ENCODE data around the gene MOB2.

The MOB2 gene

GRCh38 chr11:1479678-1480118, 6.9 kb downstream of the MOB2 start:
- H3K4me2 ChIP-seq = no peak overlapping the region
- no peak overlapping the region for H3K4me3 ChIP-seq (IDR thresholded peaks at IDR 0.05; ENCODE audit: insufficient read depth, low read depth, low read length)
- H3K4me1 ChIP-seq (ENCODE audit: low read depth, poor library complexity, severe bottlenecking) = no peaks in the 10 kb centered on the region
- no peak overlapping the region for H2AFZ ChIP-seq (ENCODE audit: low read depth)
- no peak overlapping the region for H3K9ac ChIP-seq
- H4K20me1 ChIP-seq (ENCODE audit: insufficient read depth) = no peaks in the 10 kb centered on the region
- TF ChIP-seq, protein P1, sequence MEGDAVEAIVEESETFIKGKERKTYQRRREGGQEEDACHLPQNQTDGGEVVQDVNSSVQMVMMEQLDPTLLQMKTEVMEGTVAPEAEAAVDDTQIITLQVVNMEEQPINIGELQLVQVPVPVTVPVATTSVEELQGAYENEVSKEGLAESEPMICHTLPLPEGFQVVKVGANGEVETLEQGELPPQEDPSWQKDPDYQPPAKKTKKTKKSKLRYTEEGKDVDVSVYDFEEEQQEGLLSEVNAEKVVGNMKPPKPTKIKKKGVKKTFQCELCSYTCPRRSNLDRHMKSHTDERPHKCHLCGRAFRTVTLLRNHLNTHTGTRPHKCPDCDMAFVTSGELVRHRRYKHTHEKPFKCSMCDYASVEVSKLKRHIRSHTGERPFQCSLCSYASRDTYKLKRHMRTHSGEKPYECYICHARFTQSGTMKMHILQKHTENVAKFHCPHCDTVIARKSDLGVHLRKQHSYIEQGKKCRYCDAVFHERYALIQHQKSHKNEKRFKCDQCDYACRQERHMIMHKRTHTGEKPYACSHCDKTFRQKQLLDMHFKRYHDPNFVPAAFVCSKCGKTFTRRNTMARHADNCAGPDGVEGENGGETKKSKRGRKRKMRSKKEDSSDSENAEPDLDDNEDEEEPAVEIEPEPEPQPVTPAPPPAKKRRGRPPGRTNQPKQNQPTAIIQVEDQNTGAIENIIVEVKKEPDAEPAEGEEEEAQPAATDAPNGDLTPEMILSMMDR (conservative IDR thresholded peaks at IDR 0.05; ENCODE audit: low read depth, low read length) = no peak
- no peaks in the 10 kb centered on the region for H3K36me3 ChIP-seq (ENCODE audit: insufficient read depth)
- no peaks in the 10 kb centered on the region for H3K27me3 ChIP-seq (ENCODE audit: insufficient read depth, low read depth)
- no peaks in the 10 kb centered on the region for H3K79me2 ChIP-seq (ENCODE audit: insufficient read depth, low read depth)
- no peak overlapping the region for H3K27ac ChIP-seq

GRCh38 chr11:1479006-1479677, 7.4 kb downstream of the MOB2 start:
- H3K79me2 ChIP-seq (ENCODE audit: insufficient read depth, low read depth) = no peaks in the 10 kb centered on the region
- no peaks in the 10 kb centered on the region for H4K20me1 ChIP-seq (ENCODE audit: insufficient read depth)
- no peak overlapping the region for H3K9ac ChIP-seq
- no peak overlapping the region for H3K4me3 ChIP-seq (IDR thresholded peaks at IDR 0.05; ENCODE audit: insufficient read depth, low read depth, low read length)
- H3K4me2 ChIP-seq = no peak overlapping the region
- no peaks in the 10 kb centered on the region for H3K36me3 ChIP-seq (ENCODE audit: insufficient read depth)
- H3K27ac ChIP-seq = no peak overlapping the region
- H2AFZ ChIP-seq (ENCODE audit: low read depth) = no peak overlapping the region
- H3K4me1 ChIP-seq (ENCODE audit: low read depth, poor library complexity, severe bottlenecking) = no peaks in the 10 kb centered on the region
- H3K27me3 ChIP-seq (ENCODE audit: insufficient read depth, low read depth) = no peaks in the 10 kb centered on the region
- TF ChIP-seq, protein P1 (conservative IDR thresholded peaks at IDR 0.05; ENCODE audit: low read depth, low read length) = no peak

GRCh38 chr11:1478544-1478943, 8.0 kb downstream of the MOB2 start:
- no peaks in the 10 kb centered on the region for H3K4me1 ChIP-seq (ENCODE audit: low read depth, poor library complexity, severe bottlenecking)
- no peak overlapping the region for H3K9ac ChIP-seq
- H3K4me3 ChIP-seq (IDR thresholded peaks at IDR 0.05; ENCODE audit: insufficient read depth, low read depth, low read length) = no peak overlapping the region
- H4K20me1 ChIP-seq (ENCODE audit: insufficient read depth) = no peaks in the 10 kb centered on the region
- TF ChIP-seq, protein P1 (conservative IDR thresholded peaks at IDR 0.05; ENCODE audit: low read depth, low read length) = no peak
- H3K4me2 ChIP-seq = no peak overlapping the region
- no peaks in the 10 kb centered on the region for H3K79me2 ChIP-seq (ENCODE audit: insufficient read depth, low read depth)
- H3K36me3 ChIP-seq (ENCODE audit: insufficient read depth) = no peaks in the 10 kb centered on the region
- H3K27ac ChIP-seq = no peak overlapping the region
- no peaks in the 10 kb centered on the region for H3K27me3 ChIP-seq (ENCODE audit: insufficient read depth, low read depth)
- no peak overlapping the region for H2AFZ ChIP-seq (ENCODE audit: low read depth)

DNA sequence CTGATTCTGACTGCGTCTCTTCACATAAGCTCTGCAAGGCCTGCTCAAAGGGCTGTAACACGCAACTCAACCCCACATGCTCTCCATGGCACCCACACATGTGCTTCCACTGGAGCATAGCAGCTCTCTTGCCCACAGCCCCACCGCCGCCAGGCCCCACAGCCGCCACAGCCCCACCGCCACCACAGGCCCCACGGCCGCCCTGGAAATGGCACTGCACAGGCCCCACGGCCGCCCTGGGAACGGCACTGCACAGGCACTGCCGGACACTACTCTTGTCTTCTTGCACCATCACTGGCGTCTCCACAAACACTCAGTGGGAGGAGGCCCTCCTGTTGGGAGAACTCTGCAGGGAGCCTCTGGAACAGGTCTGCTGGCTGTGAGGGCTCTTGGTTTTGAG, 8.6 kb downstream of the MOB2 start:
- no peak overlapping the region for H3K4me2 ChIP-seq
- TF ChIP-seq, protein P1 (conservative IDR thresholded peaks at IDR 0.05; ENCODE audit: low read depth, low read length) = no peak
- no peaks in the 10 kb centered on the region for H3K79me2 ChIP-seq (ENCODE audit: insufficient read depth, low read depth)
- no peak overlapping the region for H3K9ac ChIP-seq
- no peaks in the 10 kb centered on the region for H3K36me3 ChIP-seq (ENCODE audit: insufficient read depth)
- H4K20me1 ChIP-seq (ENCODE audit: insufficient read depth) = no peaks in the 10 kb centered on the region
- no peak overlapping the region for H3K27ac ChIP-seq
- H3K27me3 ChIP-seq (ENCODE audit: insufficient read depth, low read depth) = no peaks in the 10 kb centered on the region
- H3K4me1 ChIP-seq (ENCODE audit: low read depth, poor library complexity, severe bottlenecking) = no peaks in the 10 kb centered on the region
- no peak overlapping the region for H3K4me3 ChIP-seq (IDR thresholded peaks at IDR 0.05; ENCODE audit: insufficient read depth, low read depth, low read length)
- H2AFZ ChIP-seq (ENCODE audit: low read depth) = no peak overlapping the region
